GM21423 (cell line): ENCODE data around the gene TOR4A.

ENCODE experiments used
- ATAC-seq: cut with Tn5 transposase; IDR thresholded peaks from one replicate; pipeline ENCODE4 v1.9.1; 2021; ENCODE audit warnings: mild to moderate bottlenecking, moderate library complexity; ENCODE audit not compliant: unreplicated experiment

TOR4A gene

GRCh38 chr9:137304383-137305059, 27.0 kb downstream of the TOR4A start:
- no peak for ATAC-seq

- ATAC-seq, result no peak
Measured at GRCh38 chr9:137305060-137305797, 27.7 kb downstream of the TOR4A start.

- no peak for ATAC-seq
Measured at GRCh38 chr9:137305798-137306065, 28.2 kb downstream of the TOR4A start.

GRCh38 chr9:137306066-137306849, 28.7 kb downstream of the TOR4A start:
- no peak for ATAC-seq

- no peak for ATAC-seq
Measured at GRCh38 chr9:137306850-137307254, 29.3 kb downstream of the TOR4A start.

GRCh38 chr9:137307255-137308056, 29.9 kb downstream of the TOR4A start:
- no peak for ATAC-seq

- no peak for ATAC-seq
Measured at GRCh38 chr9:137308057-137308619, 30.6 kb downstream of the TOR4A start.

- ATAC-seq, result no peak
Measured at GRCh38 chr9:137309368-137310188, 32.1 kb downstream of the TOR4A start.

GRCh38 chr9:137310189-137311052, 32.9 kb downstream of the TOR4A start:
- ATAC-seq, result no peak

GRCh38 chr9:137311171-137311985, 33.9 kb downstream of the TOR4A start:
- no peak for ATAC-seq

GRCh38 chr9:137311986-137312851, 34.7 kb downstream of the TOR4A start:
- no peak for ATAC-seq

- ATAC-seq, result no peak
Measured at GRCh38 chr9:137312852-137313325, 35.4 kb downstream of the TOR4A start.

- no peak for ATAC-seq
Measured at GRCh38 chr9:137313326-137313936, 35.9 kb downstream of the TOR4A start.

- ATAC-seq, result no peak
Measured at GRCh38 chr9:137313956-137314560, 36.5 kb downstream of the TOR4A start.

- ATAC-seq, result no peak
Measured at GRCh38 chr9:137314561-137315560, 37.3 kb downstream of the TOR4A start.
